IMR-90 (cell line): ENCODE data around the gene CPLX3. TPM values are rescaled to one million over a fixed set of nuclear protein-coding genes. Genes with fewer than 3 reads are reported as not detected.

Source experiments
- ATAC-seq: fragments of 200-7000 bp; cut with Tn5 transposase; 2 replicates; pipeline ENCODE4 v1.9.1; 2020; ENCODE audit warnings: low read depth, mild to moderate bottlenecking, moderate library complexity
- BruUV-seq: library from RNA; stranded (reverse); fragments of 400-500 nt; replicated peaks from 2 replicates; lab custom pipeline; 2021; lab: Mats Ljungman, UMichigan
- CTCF ChIA-PET: fragments of 300-600 bp; formaldehyde crosslinking; extraction: SDS; loops from one replicate; lab custom pipeline; 2021; ENCODE audit warnings: antibody characterized with exemption; lab: Yijun Ruan, JAX
- POLR2A ChIA-PET: fragments of 300-600 bp; sonication (Branson Sonifier 250); formaldehyde crosslinking; loops from one replicate; lab custom pipeline; 2022; ENCODE audit warnings: antibody characterized with exemption; ENCODE audit not compliant: unreplicated experiment; lab: Charles Lee
- DNase-seq: peaks from one replicate; pipeline ENCODE4 v3.0.0; 2013
- H2AFZ ChIP-seq: replicated peaks from 2 replicates; pipeline ENCODE3; 2013; ENCODE audit warnings: low read length, mild to moderate bottlenecking; ENCODE audit not compliant: poor library complexity
- H2AK5ac ChIP-seq: 2 replicates; pipeline ENCODE4 v1.6.1; 2013; ENCODE audit warnings: low read depth, low read length, inconsistent platforms
- H2AK9ac ChIP-seq: replicated peaks from 2 replicates; pipeline ENCODE3; 2013; ENCODE audit warnings: mild to moderate bottlenecking, low read depth, low read length, moderate library complexity; ENCODE audit not compliant: poor library complexity
- H2BK120ac ChIP-seq: 2 replicates; pipeline ENCODE4 v1.6.1; 2013; ENCODE audit warnings: low read depth, low read length, inconsistent platforms
- H2BK15ac ChIP-seq: 3 replicates; pipeline ENCODE4 v1.6.1; 2013; ENCODE audit warnings: low read depth, low read length, inconsistent platforms
- H2BK20ac ChIP-seq: 2 replicates; pipeline ENCODE4 v1.6.1; 2013; ENCODE audit warnings: low read depth, mild to moderate bottlenecking, inconsistent platforms, low read length, moderate library complexity
- H2BK5ac ChIP-seq: 2 replicates; pipeline ENCODE4 v1.6.1; 2013; ENCODE audit warnings: mild to moderate bottlenecking, low read depth, low read length, inconsistent platforms; ENCODE audit not compliant: poor library complexity, severe bottlenecking
- H3K14ac ChIP-seq: replicated peaks from 2 replicates; pipeline ENCODE4 v1.6.1; 2013; ENCODE audit warnings: low read depth, low read length, inconsistent platforms
- H3K18ac ChIP-seq: 2 replicates; pipeline ENCODE4 v1.6.1; 2013; ENCODE audit warnings: low read depth, low read length, control low read depth
- H3K23ac ChIP-seq: 2 replicates; pipeline ENCODE4 v1.6.1; 2013; ENCODE audit warnings: low read depth, low read length, inconsistent platforms
- H3K27ac ChIP-seq: 2 replicates; pipeline ENCODE4 v1.5.1; 2013; ENCODE audit warnings: mild to moderate bottlenecking, control low read depth, low read length; ENCODE audit not compliant: insufficient read depth
- H3K27me3 ChIP-seq: 2 replicates; pipeline ENCODE4 v1.6.1; 2013; ENCODE audit warnings: low read length; ENCODE audit not compliant: control insufficient read depth, insufficient read depth
- H3K36me3 ChIP-seq: 2 replicates; pipeline ENCODE4 v1.6.1; 2013; ENCODE audit warnings: low read length, mixed read lengths; ENCODE audit not compliant: control insufficient read depth, insufficient read depth
- H3K4ac ChIP-seq: 2 replicates; pipeline ENCODE4 v1.6.1; 2013; ENCODE audit warnings: low read depth, low read length, inconsistent platforms
- H3K4me1 ChIP-seq: 2 replicates; pipeline ENCODE4 v1.6.1; 2013; ENCODE audit warnings: low read length, mixed read lengths; ENCODE audit not compliant: control insufficient read depth, insufficient read depth
- H3K4me2 ChIP-seq: 2 replicates; pipeline ENCODE4 v1.6.1; 2013; ENCODE audit warnings: low read depth, mild to moderate bottlenecking, control low read depth, low read length, moderate library complexity
- H3K4me3 ChIP-seq: 2 replicates; pipeline ENCODE4 v1.5.1; 2013; ENCODE audit warnings: low read depth, mild to moderate bottlenecking, control low read depth, low read length, moderate library complexity; ENCODE audit not compliant: insufficient read depth
- H3K56ac ChIP-seq: 2 replicates; pipeline ENCODE4 v1.6.1; 2013; ENCODE audit warnings: low read length, inconsistent platforms; ENCODE audit not compliant: insufficient read depth; ENCODE audit errors: extremely low read depth
- H3K79me1 ChIP-seq, 2 experiments: 2 replicates each; pipeline ENCODE4 v1.6.1; 2013; ENCODE audit warnings: low read length in 2 of 2, inconsistent platforms in 1 of 2, low read depth in 1 of 2
- H3K9ac ChIP-seq: 2 replicates; pipeline ENCODE4 v1.6.1; 2013; ENCODE audit warnings: low read depth, low read length, control low read depth
- H3K9me1 ChIP-seq: 2 replicates; pipeline ENCODE4 v1.6.1; 2013; ENCODE audit warnings: low read length, inconsistent platforms; ENCODE audit not compliant: insufficient read depth
- H3K9me3 ChIP-seq: 2 replicates; pipeline ENCODE4 v1.6.1; 2013; ENCODE audit warnings: low read length; ENCODE audit not compliant: control insufficient read depth, insufficient read depth
- H4K20me1 ChIP-seq: 2 replicates; pipeline ENCODE4 v1.6.1; 2013; ENCODE audit warnings: low read length, inconsistent platforms; ENCODE audit not compliant: insufficient read depth
- H4K5ac ChIP-seq: 2 replicates; pipeline ENCODE4 v1.6.1; 2013; ENCODE audit warnings: mild to moderate bottlenecking, low read depth, low read length, control low read depth
- H4K8ac ChIP-seq, 2 experiments: 2 replicates each; pipeline ENCODE4 v1.6.1; 2013; ENCODE audit warnings: low read depth in 2 of 2, low read length in 2 of 2, control low read depth in 1 of 2, inconsistent platforms in 1 of 2
- H4K91ac ChIP-seq: 2 replicates; pipeline ENCODE4 v1.6.1; 2013; ENCODE audit warnings: low read depth, low read length, inconsistent platforms; ENCODE audit not compliant: insufficient read depth
- BHLHE40 ChIP-seq: fragments of 150-350 bp; IDR thresholded peaks from 2 replicates; pipeline ENCODE4 v1.6.1; 2016; ENCODE audit warnings: mild to moderate bottlenecking, low read depth, low read length
- CEBPB ChIP-seq: IDR thresholded peaks from 2 replicates; pipeline ENCODE4 v1.6.1; 2012; ENCODE audit warnings: low read depth, low read length, improper control_type of control experiment
- CHD1 ChIP-seq: IDR thresholded peaks from 2 replicates; pipeline ENCODE4 v1.6.1; 2012; ENCODE audit warnings: low read depth, low read length, improper control_type of control experiment
- CTCF ChIP-seq: conservative IDR thresholded peaks from 2 replicates; pipeline ENCODE4 v1.5.1; 2012; ENCODE audit warnings: mild to moderate bottlenecking, low read depth, low read length, improper control_type of control experiment
- ELK1 ChIP-seq: fragments of 150-350 bp; IDR thresholded peaks from 2 replicates; pipeline ENCODE4 v1.6.1; 2016; ENCODE audit warnings: low read depth, mild to moderate bottlenecking, low read length, moderate library complexity, borderline replicate concordance
- FOS ChIP-seq: fragments of 150-350 bp; IDR thresholded peaks from 2 replicates; pipeline ENCODE4 v1.6.1; 2016; ENCODE audit warnings: low read depth, low read length
- MAFK ChIP-seq: IDR thresholded peaks from 2 replicates; pipeline ENCODE4 v1.6.1; 2012; ENCODE audit warnings: low read depth, low read length, improper control_type of control experiment
- MAZ ChIP-seq: IDR thresholded peaks from 2 replicates; pipeline ENCODE4 v1.6.1; 2012; ENCODE audit warnings: low read depth, mild to moderate bottlenecking, low read length, improper control_type of control experiment, moderate library complexity, borderline replicate concordance
- MXI1 ChIP-seq: IDR thresholded peaks from 2 replicates; pipeline ENCODE4 v1.6.1; 2012; ENCODE audit warnings: low read depth, mild to moderate bottlenecking, low read length, moderate library complexity, borderline replicate concordance
- NFE2L2 ChIP-seq: fragments of 150-350 bp; IDR thresholded peaks from 2 replicates; pipeline ENCODE4 v1.6.1; 2016; ENCODE audit warnings: low read depth, mild to moderate bottlenecking, low read length
- POLR2A ChIP-seq: IDR thresholded peaks from 2 replicates; pipeline ENCODE4 v1.6.1; 2012; ENCODE audit warnings: mild to moderate bottlenecking, low read depth, low read length
- RAD21 ChIP-seq: IDR thresholded peaks from 2 replicates; pipeline ENCODE4 v1.6.1; 2012; ENCODE audit warnings: low read length, improper control_type of control experiment
- RCOR1 ChIP-seq: IDR thresholded peaks from 2 replicates; pipeline ENCODE4 v1.6.1; 2012; ENCODE audit warnings: mild to moderate bottlenecking, low read length, improper control_type of control experiment; ENCODE audit not compliant: insufficient replicate concordance
- RFX5 ChIP-seq: IDR thresholded peaks from 2 replicates; pipeline ENCODE4 v1.8.0; 2012; ENCODE audit warnings: low read depth, mild to moderate bottlenecking, low read length, moderate library complexity
- SMC3 ChIP-seq: fragments of 150-350 bp; IDR thresholded peaks from 2 replicates; pipeline ENCODE4 v1.6.1; 2016; ENCODE audit warnings: low read depth, mild to moderate bottlenecking, antibody characterized with exemption, low read length, moderate library complexity
- USF2 ChIP-seq: fragments of 150-350 bp; IDR thresholded peaks from 2 replicates; pipeline ENCODE4 v1.6.1; 2017; ENCODE audit warnings: mild to moderate bottlenecking, antibody characterized with exemption, low read length, low read depth
- WGBS, 2 experiments: methylation state at CpG; one replicate each; pipeline versions ENCODE4 v1.1.5 to v1.1.7; 2013; ENCODE audit warnings: missing lambda C conversion rate in 2 of 2; ENCODE audit not compliant: insufficient read length in 1 of 2; ENCODE audit errors: extremely low coverage in 2 of 2; 5-methylcytosine and 5-hydroxymethylcytosine counted together
- dilution Hi-C: fragments of 300-500 bp; cut with HindIII; formaldehyde crosslinking; loops from one replicate; pipeline ENCODE4 v1.14.3; 2018; ENCODE audit warnings: low sequenced_read_pairs; ENCODE audit not compliant: unreplicated experiment
- in situ Hi-C: fragments of 300-500 bp; cut with MboI; formaldehyde crosslinking; loops from 3 replicates; pipeline ENCODE4 v1.14.3; 2019; ENCODE audit warnings: low sequenced_read_pairs, inconsistent platforms, mixed read lengths
- intact Hi-C: fragments of 100-400 bp; cut with micrococcal nuclease; formaldehyde crosslinking; loops from 2 replicates; pipeline ENCODE4 v1.10.0; 2022
- polyA plus RNA-seq, 3 experiments: library from polyadenylated mRNA; depleted of rRNA; stranded (reverse); fragments of >200 nt; gene quantifications; 2 replicates each; pipeline ENCODE4 v1.2.3, GENCODE V29; 2012; ENCODE audit warnings: low replicate concordance in 1 of 3
- total RNA-seq: library from RNA; depleted of rRNA; stranded (reverse); fragments of >200 nt; gene quantifications from 2 replicates; pipeline ENCODE4 v1.2.3, GENCODE V29; 2012

Gene CPLX3
- total and polyA plus RNA-seq, 2 of the 4 experiments (the other 2 are of a cell fraction): not detected

GRCh38 chr15:74808840-74809229, 17.6 kb upstream of the CPLX3 start:
- peaks cover 5% of the 10 kb centered on the region; the same call in 1 of the 2 replicates for H4K20me1 ChIP-seq
- H3K9ac ChIP-seq: no peak overlapping the region
- H2BK20ac ChIP-seq: no peak overlapping the region
- no peak overlapping the region for H2AK9ac ChIP-seq
- DNase-seq: no peak
- H3K27me3 ChIP-seq: peaks cover 3% of the 10 kb centered on the region; the same call in 1 of the 2 replicates
- H3K23ac ChIP-seq: no peak overlapping the region
- no peak overlapping the region for H3K4me2 ChIP-seq
- CTCF ChIA-PET: no interaction called here
- H3K4me1 ChIP-seq: no peaks in the 10 kb centered on the region
- no peak overlapping the region; the same call in 1 of the 2 replicates for H3K14ac ChIP-seq
- no peak overlapping the region for H4K8ac ChIP-seq
- H4K5ac ChIP-seq: no peak overlapping the region
- H3K27ac ChIP-seq: no peak overlapping the region
- H3K9me3 ChIP-seq: no peaks in the 10 kb centered on the region
- H3K18ac ChIP-seq: no peak overlapping the region
- BruUV-seq: no TSS peak
- no peak overlapping the region for H3K4me3 ChIP-seq
- TF ChIP-seq CEBPB: no peak
- TF ChIP-seq ELK1: no peak
- TF ChIP-seq MAZ: no peak
- TF ChIP-seq RFX5: no peak
- no peak for TF ChIP-seq MAFK
- no peak for TF ChIP-seq RAD21
- TF ChIP-seq RCOR1: no peak
- TF ChIP-seq USF2: no peak
- TF ChIP-seq BHLHE40: no peak
- no peak for TF ChIP-seq CHD1
- no peak for TF ChIP-seq NFE2L2
- TF ChIP-seq FOS: no peak
- no peak for TF ChIP-seq CTCF
- no peak for TF ChIP-seq POLR2A
- no peak for TF ChIP-seq SMC3
- no peak for TF ChIP-seq MXI1
- H2AK5ac ChIP-seq: no peak overlapping the region
- ATAC-seq: no peak
- H3K79me1 ChIP-seq: no peaks in the 10 kb centered on the region; a peak in 1 of 4 replicates
- 57% methylated on average over 3 of the region's 4 CpGs; no CpG with 5 or more reads in 1 of the 2 experiments for whole genome bisulfite sequencing, 2 experiments
- no peak overlapping the region for H3K56ac ChIP-seq
- no peak overlapping the region for H4K91ac ChIP-seq
- intact Hi-C loops (no loop called here), dilution Hi-C loops (no loop called here), in situ Hi-C loops (no loop called here)
- H2BK5ac ChIP-seq: no peak overlapping the region
- POLR2A ChIA-PET: no interaction called here
- no peak overlapping the region for H2BK15ac ChIP-seq
- no peak overlapping the region for H3K4ac ChIP-seq
- peaks cover 3% of the 10 kb centered on the region; the same call in 1 of the 2 replicates for H3K36me3 ChIP-seq
- no peak overlapping the region for H2AFZ ChIP-seq
- H3K9me1 ChIP-seq: peaks cover 5% of the 10 kb centered on the region
- H2BK120ac ChIP-seq: no peak overlapping the region
